Activated T-cell treated with anti-CD3 and anti-CD28 coated beads for 24 hours (primary cell): ENCODE results near the gene MCTS1.
"Not testable (repeated sequence)": the region's sequence is repeated elsewhere in the genome, so short reads cannot be mapped to it uniquely, and the experiment has no call there.

ENCODE experiments used
- DNase-seq: peaks from one replicate; pipeline ENCODE4 v3.0.0-alpha.2; 2020; ENCODE audit warnings: low read depth

The MCTS1 gene

GRCh38 chrX:120603707-120604360, at the start of gene MCTS1:
MCTS1 (plus strand) TSS chrX:120604101; CDS start chrX:120604237, 136 bp downstream.
- peak; percentile 69 for DNase-seq

DNA sequence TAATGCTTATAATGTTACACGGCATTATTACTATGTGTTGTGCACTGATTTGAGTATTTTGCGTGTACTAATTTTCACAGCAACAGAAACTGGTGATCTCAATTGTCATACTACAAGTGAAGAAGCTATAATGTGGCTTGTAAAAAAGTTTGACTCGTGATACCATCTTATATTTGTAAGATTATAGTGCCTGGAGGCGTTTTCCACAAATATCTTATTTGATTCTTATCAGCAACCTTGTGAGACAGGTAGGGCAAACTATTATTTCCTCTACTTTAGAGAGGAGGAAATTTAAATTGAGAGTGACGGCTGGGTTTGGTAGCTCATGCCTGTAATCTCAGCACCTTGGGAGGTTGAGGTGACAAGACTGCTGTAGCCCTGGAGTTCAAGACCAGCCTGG, 47.6 kb upstream of the MCTS1 start:
- DNase-seq = no peak

- DNase-seq = no peak
These were observed 44.1 kb upstream of the MCTS1 start for GRCh38 chrX:120559804-120560203.

DNA sequence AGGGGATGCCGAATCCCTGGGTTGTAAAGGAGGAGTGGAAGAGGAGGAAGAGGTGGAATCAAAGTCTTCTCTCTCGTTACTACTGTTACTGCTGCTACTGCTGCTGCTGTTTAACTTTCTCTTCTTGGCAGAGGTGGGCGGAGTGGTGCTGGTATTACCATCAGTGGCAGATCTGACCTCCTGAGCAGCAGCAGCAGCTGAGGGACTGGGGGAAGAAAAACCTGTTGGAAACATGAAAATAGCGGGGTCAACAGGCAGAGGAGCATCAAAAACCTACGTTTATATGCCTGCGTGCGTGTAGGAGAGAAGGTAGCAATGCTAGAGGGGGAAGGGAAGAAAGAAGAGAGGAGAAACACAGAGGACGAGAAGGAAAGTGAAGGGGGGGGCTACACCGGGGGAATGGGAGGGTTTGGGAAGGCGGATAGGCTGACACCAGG, 43.5 kb upstream of the MCTS1 start:
- peak; percentile 11 for DNase-seq

- DNase-seq = peak; percentile 83
These were observed 42.9 kb upstream of the MCTS1 start, which contains the start of gene CUL4B for GRCh38 chrX:120560842-120561633. CUL4B (minus strand) TSS chrX:120560962; CDS start chrX:120560638, 324 bp downstream.

DNA sequence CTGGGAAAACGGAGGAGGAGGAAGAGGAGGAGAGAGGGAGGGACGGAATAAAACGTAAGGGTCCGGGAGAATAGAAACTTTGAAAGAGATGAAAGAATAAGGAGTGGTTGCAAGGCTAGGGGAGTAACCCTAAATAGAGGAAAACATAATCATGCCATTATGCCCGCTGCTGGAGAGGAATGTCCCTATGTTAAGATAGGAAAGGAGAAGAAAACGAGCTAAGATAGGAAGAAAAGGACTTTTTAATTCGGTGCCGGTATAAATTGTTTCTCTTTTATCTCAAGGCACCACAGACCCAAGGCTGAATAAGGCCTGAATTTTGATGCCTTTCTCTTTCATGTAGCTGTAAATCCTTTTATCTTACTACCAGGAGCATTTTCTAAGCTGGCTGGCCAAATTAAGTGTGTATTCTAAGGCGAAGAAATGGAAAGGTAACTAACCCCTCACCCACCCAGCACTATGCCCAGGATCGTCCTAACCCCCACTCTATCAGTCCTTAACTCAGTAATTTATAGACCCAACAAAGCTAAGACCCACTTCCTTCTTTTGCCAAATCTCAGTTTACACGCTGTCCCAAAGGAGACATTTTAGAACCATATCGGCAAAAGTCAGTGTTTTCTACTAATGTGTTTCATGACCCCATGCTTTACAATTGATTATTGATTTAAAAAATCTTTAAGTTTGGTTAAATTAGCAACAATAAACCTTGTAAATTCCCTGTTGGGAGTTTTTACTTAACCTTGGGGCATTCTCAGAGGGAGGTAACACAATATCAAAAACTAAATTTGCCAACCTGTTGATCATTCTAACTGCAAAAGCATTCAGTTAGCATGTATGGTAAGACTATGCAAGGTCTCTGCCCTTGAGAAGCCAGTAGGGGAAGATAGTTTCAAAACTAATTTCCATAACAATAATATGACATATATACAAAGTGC, 42.0 kb upstream of the MCTS1 start:
- DNase-seq = no peak

DNA sequence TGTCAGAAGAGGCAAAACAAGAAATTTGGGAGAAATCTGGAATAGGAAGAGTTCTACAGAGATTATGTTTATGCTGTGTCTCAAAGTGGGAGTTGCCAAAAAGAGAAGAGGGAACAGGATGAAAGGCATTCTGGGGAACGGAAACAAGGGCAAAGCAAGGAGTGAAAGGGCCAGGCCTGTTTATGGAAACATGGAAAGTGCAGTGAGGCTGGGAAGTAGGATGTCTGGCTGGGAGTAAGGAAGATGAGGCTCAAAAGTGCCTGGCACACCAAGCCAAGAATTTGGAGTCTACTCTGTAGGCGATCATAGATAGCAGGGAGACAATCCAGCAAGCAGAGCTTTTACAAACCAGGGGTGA, 41.4 kb upstream of the MCTS1 start:
- DNase-seq = no peak

DNA sequence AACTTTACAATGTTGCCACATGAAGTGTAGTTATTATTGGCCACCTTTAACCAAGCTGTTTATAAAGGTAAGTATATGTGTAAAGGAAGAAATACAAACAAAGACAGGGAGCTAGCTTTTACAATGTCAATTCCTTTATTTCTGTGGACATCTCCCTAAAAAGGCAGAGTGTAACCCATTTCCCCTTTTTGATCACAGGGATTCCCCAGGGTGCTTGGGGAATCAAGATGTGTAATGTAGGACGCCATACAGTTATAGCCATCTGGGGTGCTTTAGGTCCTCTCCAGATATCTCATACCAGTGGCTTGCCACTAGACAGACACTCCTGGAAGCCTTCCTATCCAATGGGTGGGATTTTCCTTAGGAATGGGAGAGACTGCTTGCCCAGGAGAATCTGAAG, 39.0 kb upstream of the MCTS1 start:
- DNase-seq = no peak

- no peak for DNase-seq
These were observed 37.1 kb upstream of the MCTS1 start for GRCh38 chrX:120566817-120567216.

GRCh38 chrX:120568035-120568434, 35.9 kb upstream of the MCTS1 start:
- no peak for DNase-seq

DNA sequence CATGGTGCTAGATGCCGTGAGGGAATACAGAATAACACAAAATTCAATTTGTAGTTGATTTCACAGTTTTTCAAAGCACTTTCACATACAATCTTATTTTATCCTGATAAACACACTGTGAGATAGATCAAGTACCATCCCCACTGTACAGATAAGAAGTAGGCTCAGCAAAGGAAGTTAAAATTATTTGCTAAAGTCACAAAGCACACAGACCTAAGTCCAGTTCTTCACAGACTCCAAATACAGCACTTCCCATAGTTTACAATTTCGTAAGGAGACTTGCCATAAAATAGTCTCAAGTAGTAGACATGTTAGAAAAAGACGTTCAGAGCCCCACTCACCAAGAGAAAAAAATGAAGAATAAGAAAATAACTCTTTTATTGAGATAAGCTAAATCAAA, 35.3 kb upstream of the MCTS1 start:
- no peak for DNase-seq

DNA sequence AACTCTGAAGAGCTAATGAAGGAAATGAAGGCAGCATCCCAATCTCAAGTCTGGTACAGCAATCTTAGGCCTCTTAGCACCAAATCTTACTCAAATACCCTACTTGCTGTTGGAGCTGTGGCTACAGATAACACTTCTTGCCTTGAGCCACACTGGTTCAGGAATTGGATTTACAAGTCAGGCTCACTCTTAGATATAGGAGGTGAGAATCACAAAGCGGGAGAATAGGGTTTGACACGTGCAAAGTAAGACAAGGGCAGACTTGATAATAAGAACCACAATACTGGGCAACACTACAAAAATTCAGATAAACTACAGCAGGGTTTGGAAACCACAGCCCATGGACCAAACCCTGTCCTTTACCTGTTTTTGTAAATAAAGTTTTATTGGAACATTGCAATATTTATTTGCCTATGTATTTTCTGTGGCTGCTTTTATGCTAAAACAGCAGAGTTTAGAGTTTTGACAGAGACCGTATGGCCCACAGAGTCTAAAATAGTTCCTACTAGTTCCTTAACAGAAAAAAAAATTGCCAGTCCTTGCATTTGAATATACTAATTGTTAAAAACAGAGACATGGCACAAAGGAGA, 33.8 kb upstream of the MCTS1 start:
- DNase-seq = no peak

DNA sequence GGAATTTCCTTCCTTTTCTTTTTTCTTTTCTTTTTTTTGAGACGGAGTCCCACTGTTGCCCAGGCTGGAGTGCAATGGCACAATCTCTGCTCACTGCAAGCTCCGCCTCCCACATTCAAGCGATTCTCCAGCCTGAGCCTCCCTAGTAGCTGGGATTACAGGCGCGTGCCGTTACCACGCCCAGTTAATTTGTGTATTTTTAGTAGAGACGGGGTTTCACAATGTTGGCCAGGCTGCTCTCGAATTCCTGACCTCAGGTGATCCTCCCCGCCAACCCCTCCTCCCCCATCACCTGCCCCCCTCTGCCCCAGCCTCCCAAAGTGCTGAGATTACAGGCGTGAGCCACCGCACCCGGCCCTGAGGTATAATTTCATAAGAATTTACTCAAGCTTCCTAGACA, 30.1 kb upstream of the MCTS1 start:
- not testable (repeated sequence) for DNase-seq

DNA sequence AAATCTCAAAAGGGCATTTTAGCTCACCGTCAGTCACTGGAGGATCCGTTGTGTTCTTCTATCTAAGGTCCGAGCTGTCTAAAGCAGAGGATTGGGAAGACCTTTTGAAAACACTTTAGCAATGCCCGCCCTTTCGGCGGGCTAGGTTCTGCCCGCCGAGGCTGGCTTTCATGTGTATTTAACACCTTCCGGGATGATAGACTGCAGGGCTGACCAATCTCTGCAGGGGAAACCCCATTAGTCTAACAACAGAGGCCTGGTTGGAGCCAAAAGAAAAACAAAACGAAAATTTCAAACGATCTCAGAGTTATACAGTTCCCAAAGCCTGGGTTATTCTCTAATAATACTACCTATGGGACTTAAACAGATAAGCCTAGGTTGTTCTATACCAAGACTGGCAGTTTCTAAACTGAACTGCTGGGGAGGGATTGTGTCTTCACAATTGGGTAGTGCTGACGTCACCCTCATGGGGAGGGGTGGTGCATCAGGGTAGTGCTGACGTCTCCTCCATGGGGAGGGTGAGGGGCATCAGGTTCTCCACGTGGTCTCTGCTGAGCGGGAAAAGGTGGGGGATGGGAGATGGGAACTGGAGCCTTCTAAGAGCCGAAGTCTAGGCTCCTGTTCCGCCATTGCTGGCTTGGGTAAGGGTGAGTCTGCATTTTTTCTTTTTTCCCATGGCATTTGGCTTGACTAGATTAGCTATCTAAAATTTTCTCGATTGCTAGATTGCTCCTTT, 28.4 kb upstream of the MCTS1 start:
- no peak for DNase-seq

DNA sequence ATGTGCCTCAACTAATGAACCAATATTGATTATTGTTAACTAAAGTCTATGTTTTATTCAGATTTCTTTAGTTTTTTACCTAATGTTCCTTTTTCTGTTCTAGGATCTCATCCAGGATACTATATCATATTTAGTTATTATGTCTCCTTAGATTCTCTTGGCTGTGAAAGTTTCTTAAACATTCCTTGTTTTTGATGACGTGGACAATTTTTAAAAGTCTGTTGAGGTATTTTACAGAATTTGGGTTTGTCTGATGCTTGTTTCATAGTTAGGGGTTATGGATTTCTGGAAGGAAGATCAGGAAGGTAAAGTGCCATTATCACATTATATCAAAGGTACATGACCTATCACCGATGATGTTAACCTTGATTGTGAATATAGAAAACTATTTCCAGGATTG, 18.2 kb upstream of the MCTS1 start:
- no peak for DNase-seq

GRCh38 chrX:120604361-120604782, 471 bp downstream of the MCTS1 start:
- peak; percentile 10 for DNase-seq

GRCh38 chrX:120612086-120612485, 8.2 kb downstream of the MCTS1 start:
- no peak for DNase-seq

DNA sequence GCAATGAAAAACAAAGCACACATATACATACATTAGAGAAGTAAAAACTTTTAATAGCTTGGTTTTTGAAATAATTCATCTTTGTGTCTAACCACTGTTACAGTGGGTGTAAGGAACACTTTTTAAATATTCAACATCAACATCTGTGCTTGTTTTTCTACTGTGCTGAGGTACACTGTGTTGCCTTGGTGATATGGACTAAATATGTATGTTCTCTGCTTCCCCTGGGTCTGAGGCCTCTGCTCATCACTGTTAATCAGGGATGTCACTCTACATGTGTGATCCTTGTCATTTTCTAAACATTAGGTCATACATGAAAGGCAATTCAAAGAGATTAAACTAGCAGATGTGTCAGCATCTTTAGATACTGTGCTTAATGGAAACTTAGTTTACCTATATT, 10.9 kb downstream of the MCTS1 start:
- no peak for DNase-seq

- DNase-seq = no peak
These were observed 14.2 kb downstream of the MCTS1 start for GRCh38 chrX:120617996-120618630.

DNA sequence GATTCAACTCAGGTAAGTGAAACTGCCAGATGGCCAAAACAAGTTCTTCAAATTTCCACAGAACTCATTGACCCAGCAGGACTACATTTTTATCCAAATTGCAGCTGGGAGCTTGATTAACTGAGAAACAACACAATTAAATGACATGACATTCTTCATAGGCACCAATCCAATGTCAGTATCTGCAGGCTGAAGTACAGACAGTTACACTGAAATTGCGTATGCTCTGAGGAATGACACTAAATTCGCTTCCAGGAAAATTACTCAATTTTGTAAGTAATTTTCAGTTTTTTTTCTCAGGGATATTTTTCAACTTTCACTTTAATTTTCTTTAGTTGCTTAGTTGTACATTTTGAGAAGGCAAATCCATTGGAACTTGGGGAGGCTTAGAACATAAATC, 21.5 kb downstream of the MCTS1 start:
- no peak for DNase-seq
